GM12878 (cell line): ENCODE measurements around the gene AFAP1L2. TPM values are rescaled to one million over a fixed set of nuclear protein-coding genes. Genes with fewer than 3 reads are reported as not detected.

Experiments
- ATAC-seq: fragments of 200-7000 bp; cut with Tn5 transposase; 3 replicates; pipeline ENCODE4 v1.9.1; 2020; ENCODE audit warnings: mild to moderate bottlenecking, moderate library complexity
- BruUV-seq: library from RNA; stranded (reverse); fragments of 400-500 nt; replicated peaks from 2 replicates; lab custom pipeline; 2021; lab: Mats Ljungman, UMichigan
- CTCF ChIA-PET: fragments of 300-600 bp; sonication (Branson Sonifier 250); formaldehyde crosslinking; extraction: SDS; loops from one replicate; lab custom pipeline; 2021; ENCODE audit warnings: inconsistent platforms; lab: Yijun Ruan, JAX
- POLR2A ChIA-PET: fragments of 350-600 bp; formaldehyde crosslinking; extraction: SDS; loops from one replicate; lab custom pipeline; 2021; ENCODE audit warnings: inconsistent platforms; lab: Charles Lee
- RAD21 ChIA-PET: fragments of 300-600 bp; sonication (Branson Sonifier 250); formaldehyde crosslinking; loops from one replicate; lab custom pipeline; 2023; ENCODE audit warnings: antibody characterized with exemption; ENCODE audit not compliant: unreplicated experiment; lab: Charles Lee
- SMC1A ChIA-PET: fragments of 300-600 bp; sonication (Branson Sonifier 250); formaldehyde crosslinking; loops from one replicate; lab custom pipeline; 2023; ENCODE audit not compliant: unreplicated experiment, uncharacterized antibody; lab: Charles Lee
- DNase-seq: peaks from one replicate; pipeline ENCODE4 v3.0.0-alpha.2; 2011; ENCODE audit warnings: low read depth, low spot score
- FAIRE-seq: peaks from 3 replicates; lab custom pipeline; 2011; peaks lifted over from hg19 to GRCh38; lab: Jason Lieb, UNC
- H2AFZ ChIP-seq: 2 replicates; pipeline ENCODE4 v1.6.0; 2011; ENCODE audit warnings: low read depth, low read length, control low read depth; ENCODE audit not compliant: control insufficient read depth
- H3K27ac ChIP-seq: 2 replicates; pipeline ENCODE4 v1.5.1; 2011; ENCODE audit warnings: control low read depth; ENCODE audit not compliant: control insufficient read depth, insufficient read depth
- H3K27me3 ChIP-seq, 2 experiments: replicated peaks in 1 of 2; 2 replicates each; pipeline versions ENCODE4 v1.6.0 to v1.6.1; 2011; ENCODE audit warnings: low read length in 1 of 2; ENCODE audit not compliant: control insufficient read depth in 2 of 2, insufficient read depth in 2 of 2
- H3K36me3 ChIP-seq, 2 experiments: 2 replicates each; pipeline ENCODE4 v1.5.1; 2011; ENCODE audit warnings: low read length in 1 of 2; ENCODE audit not compliant: control insufficient read depth in 2 of 2, insufficient read depth in 2 of 2
- H3K4me1 ChIP-seq: 2 replicates; pipeline ENCODE4 v1.6.1; 2011; ENCODE audit warnings: mild to moderate bottlenecking, low read length, moderate library complexity, mixed read lengths; ENCODE audit not compliant: control insufficient read depth, insufficient read depth
- H3K4me2 ChIP-seq: 2 replicates; pipeline ENCODE4 v1.6.0; 2011; ENCODE audit warnings: control low read depth; ENCODE audit not compliant: control insufficient read depth, insufficient read depth
- H3K4me3 ChIP-seq: fragments of 200-600 bp; sonication (generic); 2 replicates; pipeline ENCODE4 v1.5.1; 2016
- H3K79me2 ChIP-seq: 2 replicates; pipeline ENCODE4 v1.6.0; 2011; ENCODE audit warnings: low read length; ENCODE audit not compliant: control insufficient read depth, insufficient read depth
- H3K9ac ChIP-seq: 2 replicates; pipeline ENCODE4 v1.8.0; 2011; ENCODE audit warnings: low read length, control low read depth, mixed read lengths; ENCODE audit not compliant: control insufficient read depth, insufficient read depth
- H3K9me3 ChIP-seq: replicated peaks from 3 replicates; pipeline ENCODE4 v1.5.1; 2011; ENCODE audit warnings: mild to moderate bottlenecking, low read length; ENCODE audit not compliant: control insufficient read depth, insufficient read depth
- H4K20me1 ChIP-seq: 2 replicates; pipeline ENCODE4 v1.6.0; 2011; ENCODE audit not compliant: control insufficient read depth, insufficient read depth
- IKZF1 ChIP-seq: fragments of 450-650 bp; conservative IDR thresholded peaks from 2 replicates; pipeline ENCODE4 v1.6.1; 2017; ENCODE audit warnings: antibody characterized with exemption, mild to moderate bottlenecking
- RB1 ChIP-seq: fragments of 450-650 bp; formaldehyde crosslinking; IDR thresholded peaks from 2 replicates; pipeline ENCODE4 v1.6.1; 2017; ENCODE audit warnings: mild to moderate bottlenecking, borderline replicate concordance
- WGBS: methylation state at CpG from one replicate; pipeline ENCODE4 v1.1.6; 2016; ENCODE audit warnings: low lambda C conversion rate; ENCODE audit not compliant: insufficient replicate concordance, insufficient coverage; ENCODE audit errors: missing lambda C conversion rate; 5-methylcytosine and 5-hydroxymethylcytosine counted together
- in situ Hi-C: fragments of 300-500 bp; cut with MboI; formaldehyde crosslinking; loops from 9 replicates; pipeline ENCODE4 v1.14.3; 2018; ENCODE audit warnings: mixed read lengths
- intact Hi-C: fragments of 100-400 bp; cut with micrococcal nuclease; formaldehyde crosslinking; loops from one replicate; pipeline ENCODE4 v1.14.2; 2022; ENCODE audit not compliant: unreplicated experiment
- polyA plus RNA-seq, 11 experiments: library from polyadenylated mRNA; depleted of rRNA in 4 of 11; unstranded in 6 of 11; stranded (reverse) in 5 of 11; fragments of >200 nt; fragmentation: Nextera tagmentation in 4 of 11; fragmentation: Illumina TruSeq in 1 of 11; extraction: Ambion mirVana in 4 of 11; extraction: Trizol in 1 of 11; gene quantifications; 1 replicate in 1 of 11; 2 replicates in 10 of 11; pipeline versions ENCODE4 v1.2.1 to v1.2.3, GENCODE V29; 2011 to 2016; ENCODE audit warnings: inconsistent platforms in 2 of 11, missing spikeins in 2 of 11, low read depth in 1 of 11
- total RNA-seq, 4 experiments: library from RNA; depleted of rRNA in 3 of 4; stranded (reverse); fragments of >200 nt in 3 of 4; fragmentation: Illumina TruSeq in 1 of 4; extraction: Trizol in 1 of 4; gene quantifications; 2 replicates each; pipeline versions ENCODE4 v1.2.1 to v1.2.3, GENCODE V29; 2013 to 2021
- TF ChIP-seq, protein P1 (sequence below): fragments of 450-650 bp; IDR thresholded peaks from 2 replicates; pipeline ENCODE4 v1.6.1; 2016; ENCODE audit warnings: mild to moderate bottlenecking, moderate library complexity, borderline replicate concordance
- TF ChIP-seq, protein P2 (sequence below): fragments of 450-650 bp; IDR thresholded peaks from 2 replicates; pipeline ENCODE4 v1.6.1; 2017; ENCODE audit warnings: mild to moderate bottlenecking, low read depth, inconsistent platforms; ENCODE audit not compliant: poor library complexity, severe bottlenecking

AFAP1L2 gene
- total and polyA plus RNA-seq, 10 of the 15 experiments (the other 5 are each of a cell fraction or from before 2014, with no cell fraction given): 0.03 to 4.0 (median 0.34) TPM

DNA sequence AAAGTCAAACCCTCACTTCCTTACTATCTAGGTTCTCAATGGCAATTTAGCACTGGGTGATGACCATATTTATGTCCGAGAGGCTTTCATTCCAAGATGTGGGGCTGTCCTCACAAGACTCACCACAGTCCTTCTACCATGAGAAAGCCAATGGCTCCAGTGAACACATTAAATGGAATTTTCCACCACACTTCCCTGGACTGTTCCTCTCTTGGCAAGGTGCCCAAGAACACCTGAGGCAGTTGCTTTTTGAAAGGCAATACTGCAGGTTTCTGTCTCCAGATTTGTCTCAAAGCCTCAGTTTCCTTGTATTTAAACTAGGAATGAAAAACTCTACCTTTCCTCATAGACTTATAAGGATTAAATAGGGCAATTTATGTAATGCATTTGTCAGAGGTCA is 24.2 kb downstream of the AFAP1L2 start (continued):
- TF ChIP-seq, protein P1, sequence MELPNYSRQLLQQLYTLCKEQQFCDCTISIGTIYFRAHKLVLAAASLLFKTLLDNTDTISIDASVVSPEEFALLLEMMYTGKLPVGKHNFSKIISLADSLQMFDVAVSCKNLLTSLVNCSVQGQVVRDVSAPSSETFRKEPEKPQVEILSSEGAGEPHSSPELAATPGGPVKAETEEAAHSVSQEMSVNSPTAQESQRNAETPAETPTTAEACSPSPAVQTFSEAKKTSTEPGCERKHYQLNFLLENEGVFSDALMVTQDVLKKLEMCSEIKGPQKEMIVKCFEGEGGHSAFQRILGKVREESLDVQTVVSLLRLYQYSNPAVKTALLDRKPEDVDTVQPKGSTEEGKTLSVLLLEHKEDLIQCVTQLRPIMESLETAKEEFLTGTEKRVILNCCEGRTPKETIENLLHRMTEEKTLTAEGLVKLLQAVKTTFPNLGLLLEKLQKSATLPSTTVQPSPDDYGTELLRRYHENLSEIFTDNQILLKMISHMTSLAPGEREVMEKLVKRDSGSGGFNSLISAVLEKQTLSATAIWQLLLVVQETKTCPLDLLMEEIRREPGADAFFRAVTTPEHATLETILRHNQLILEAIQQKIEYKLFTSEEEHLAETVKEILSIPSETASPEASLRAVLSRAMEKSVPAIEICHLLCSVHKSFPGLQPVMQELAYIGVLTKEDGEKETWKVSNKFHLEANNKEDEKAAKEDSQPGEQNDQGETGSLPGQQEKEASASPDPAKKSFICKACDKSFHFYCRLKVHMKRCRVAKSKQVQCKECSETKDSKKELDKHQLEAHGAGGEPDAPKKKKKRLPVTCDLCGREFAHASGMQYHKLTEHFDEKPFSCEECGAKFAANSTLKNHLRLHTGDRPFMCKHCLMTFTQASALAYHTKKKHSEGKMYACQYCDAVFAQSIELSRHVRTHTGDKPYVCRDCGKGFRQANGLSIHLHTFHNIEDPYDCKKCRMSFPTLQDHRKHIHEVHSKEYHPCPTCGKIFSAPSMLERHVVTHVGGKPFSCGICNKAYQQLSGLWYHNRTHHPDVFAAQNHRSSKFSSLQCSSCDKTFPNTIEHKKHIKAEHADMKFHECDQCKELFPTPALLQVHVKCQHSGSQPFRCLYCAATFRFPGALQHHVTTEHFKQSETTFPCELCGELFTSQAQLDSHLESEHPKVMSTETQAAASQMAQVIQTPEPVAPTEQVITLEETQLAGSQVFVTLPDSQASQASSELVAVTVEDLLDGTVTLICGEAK: no peak
- no peak for TF ChIP-seq IKZF1

DNA sequence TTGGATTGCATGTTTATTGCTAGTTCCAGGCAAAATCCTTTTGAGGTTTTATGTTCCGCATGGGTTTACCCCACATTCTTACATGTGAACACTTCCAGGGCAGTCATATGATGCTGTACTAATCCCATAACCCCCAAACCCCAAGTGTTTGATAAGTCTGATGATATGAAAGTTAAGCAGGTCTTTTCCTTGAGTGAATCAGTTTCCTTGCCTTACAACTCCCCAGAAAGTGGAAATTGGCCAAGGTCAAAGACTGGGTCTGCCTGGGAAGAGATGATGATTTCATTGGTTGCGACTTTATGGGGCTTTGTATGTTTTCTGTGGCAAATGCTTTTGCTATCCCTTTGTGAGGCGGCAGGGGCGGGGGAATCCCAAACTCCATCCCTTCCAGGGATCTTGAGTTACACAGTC is 24.7 kb downstream of the AFAP1L2 start:
- POLR2A ChIA-PET: no interaction called here
- BruUV-seq: no TSS peak

More for the DNA sequence above, 24.7 kb downstream of the AFAP1L2 start:
- ATAC-seq (no peak), FAIRE-seq (no peak), DNase-seq (no peak)
- WGBS: 62% methylated on average over 4 of the region's 4 CpGs
- SMC1A ChIA-PET: no interaction called here
- CTCF ChIA-PET: no interaction called here
- Histone ChIP-seq H3K27me3 (no peaks in the 10 kb centered on the region), H3K9ac (no peak overlapping the region), H2AFZ (no peak overlapping the region), H3K36me3 (no peaks in the 10 kb centered on the region), H3K27ac (no peak overlapping the region), H3K4me2 (no peak overlapping the region), H3K4me1 (no peaks in the 10 kb centered on the region), H3K79me2 (no peaks in the 10 kb centered on the region), H3K9me3 (no peaks in the 10 kb centered on the region), H3K4me3 (no peak overlapping the region), H4K20me1 (no peaks in the 10 kb centered on the region)
- intact Hi-C loops (no loop called here), in situ Hi-C loops (no loop called here)
- RAD21 ChIA-PET: no interaction called here
- TF ChIP-seq RB1: no peak
- TF ChIP-seq, protein P2, sequence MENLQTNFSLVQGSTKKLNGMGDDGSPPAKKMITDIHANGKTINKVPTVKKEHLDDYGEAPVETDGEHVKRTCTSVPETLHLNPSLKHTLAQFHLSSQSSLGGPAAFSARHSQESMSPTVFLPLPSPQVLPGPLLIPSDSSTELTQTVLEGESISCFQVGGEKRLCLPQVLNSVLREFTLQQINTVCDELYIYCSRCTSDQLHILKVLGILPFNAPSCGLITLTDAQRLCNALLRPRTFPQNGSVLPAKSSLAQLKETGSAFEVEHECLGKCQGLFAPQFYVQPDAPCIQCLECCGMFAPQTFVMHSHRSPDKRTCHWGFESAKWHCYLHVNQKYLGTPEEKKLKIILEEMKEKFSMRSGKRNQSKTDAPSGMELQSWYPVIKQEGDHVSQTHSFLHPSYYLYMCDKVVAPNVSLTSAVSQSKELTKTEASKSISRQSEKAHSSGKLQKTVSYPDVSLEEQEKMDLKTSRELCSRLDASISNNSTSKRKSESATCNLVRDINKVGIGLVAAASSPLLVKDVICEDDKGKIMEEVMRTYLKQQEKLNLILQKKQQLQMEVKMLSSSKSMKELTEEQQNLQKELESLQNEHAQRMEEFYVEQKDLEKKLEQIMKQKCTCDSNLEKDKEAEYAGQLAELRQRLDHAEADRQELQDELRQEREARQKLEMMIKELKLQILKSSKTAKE: no peak
